ENCODE results near the gene GPR3.

- TF ChIP-seq CTCF (IDR thresholded peaks at IDR 0.05) (no peak), POLR2A (IDR thresholded peaks at IDR 0.05) (no peak), POLR2AphosphoS5 (IDR thresholded peaks at IDR 0.05; ENCODE audit: insufficient read depth in 1 of 2, low read depth in 1 of 2) (no peak)
Observed at GRCh38 chr1:27366113-27366410, 26.4 kb upstream of the GPR3 start.

All from vagina (tissue), 2 donors.